Amniotic epithelial cell (primary cell): ENCODE data around the gene DIPK2A.

Experiments
- DNase-seq: peaks from one replicate; pipeline ENCODE4 v3.0.0-alpha.2; 2010; ENCODE audit warnings: low read depth

The DIPK2A gene

DNA sequence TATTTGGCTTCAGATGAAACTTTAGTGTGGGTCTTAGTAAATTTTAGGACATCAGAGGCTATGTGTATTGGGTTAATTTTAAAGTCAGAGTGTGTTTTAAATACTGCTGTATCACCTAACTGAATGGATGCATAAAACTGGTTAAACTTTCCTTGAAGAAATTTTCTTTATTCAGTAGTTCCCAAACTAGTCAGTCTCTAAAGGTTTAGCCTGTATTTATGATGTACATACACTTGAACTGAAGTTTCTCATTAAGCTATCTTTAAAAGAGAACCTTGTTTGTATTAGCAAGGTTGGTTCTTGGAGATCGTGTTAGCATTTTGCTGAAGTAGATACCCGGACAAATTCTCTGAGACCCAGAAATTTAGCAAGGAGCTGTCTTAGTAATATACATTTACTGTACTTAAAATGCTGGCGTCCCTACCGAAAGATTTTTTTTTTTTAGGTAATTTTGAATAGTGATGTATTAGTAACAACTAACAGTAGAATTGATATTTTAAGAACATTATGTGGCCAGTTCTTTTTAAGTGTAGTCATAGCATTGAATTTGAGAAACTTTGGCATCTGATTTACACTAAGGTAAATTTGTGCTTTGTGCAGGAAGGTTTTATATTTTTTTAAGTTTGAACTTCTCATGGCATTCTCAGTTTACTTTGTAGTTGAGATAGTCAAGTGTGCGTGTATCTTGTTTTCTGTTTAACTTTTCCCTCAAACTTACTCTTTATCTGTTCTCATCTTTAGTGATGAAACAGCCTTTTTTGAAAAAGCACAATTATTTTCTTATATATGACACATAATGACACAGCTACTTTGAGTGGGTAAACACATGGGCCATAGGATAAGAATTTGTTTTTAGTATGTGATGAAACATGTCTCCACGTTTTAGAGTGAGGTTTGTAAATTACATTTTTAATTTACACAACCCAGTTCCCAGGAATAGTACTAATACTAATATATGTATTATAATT lies 2.9 kb downstream of the DIPK2A start:
- peak; percentile 45 for DNase-seq

DNA sequence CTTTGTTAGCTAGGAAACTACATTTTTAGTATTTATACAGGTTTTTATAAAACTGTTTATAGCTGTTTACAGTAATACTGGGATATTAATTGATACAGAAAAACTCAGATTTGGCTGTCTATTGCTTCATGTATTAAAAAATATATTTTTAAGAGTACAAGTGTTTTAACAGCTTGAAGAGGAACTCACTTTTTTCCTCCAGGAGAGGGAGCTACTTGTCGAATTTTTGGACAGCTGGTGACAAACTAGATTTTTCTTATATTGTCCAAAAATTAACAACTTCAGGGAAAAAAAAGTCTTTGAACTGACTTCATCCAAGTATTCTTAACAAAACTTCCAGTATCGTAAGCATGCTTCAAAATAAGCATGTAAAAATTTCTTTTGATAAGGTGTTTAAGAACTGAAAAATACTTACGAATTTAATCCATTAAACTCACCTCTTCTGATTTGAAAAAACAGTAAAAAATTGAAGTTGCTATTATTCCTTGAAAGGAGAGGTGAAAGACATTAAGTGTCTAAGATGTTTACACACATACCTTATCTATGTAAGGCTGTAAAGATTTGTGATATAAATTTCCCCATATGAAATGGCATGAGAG lies 4.0 kb downstream of the DIPK2A start:
- peak; percentile 76 for DNase-seq

DNA sequence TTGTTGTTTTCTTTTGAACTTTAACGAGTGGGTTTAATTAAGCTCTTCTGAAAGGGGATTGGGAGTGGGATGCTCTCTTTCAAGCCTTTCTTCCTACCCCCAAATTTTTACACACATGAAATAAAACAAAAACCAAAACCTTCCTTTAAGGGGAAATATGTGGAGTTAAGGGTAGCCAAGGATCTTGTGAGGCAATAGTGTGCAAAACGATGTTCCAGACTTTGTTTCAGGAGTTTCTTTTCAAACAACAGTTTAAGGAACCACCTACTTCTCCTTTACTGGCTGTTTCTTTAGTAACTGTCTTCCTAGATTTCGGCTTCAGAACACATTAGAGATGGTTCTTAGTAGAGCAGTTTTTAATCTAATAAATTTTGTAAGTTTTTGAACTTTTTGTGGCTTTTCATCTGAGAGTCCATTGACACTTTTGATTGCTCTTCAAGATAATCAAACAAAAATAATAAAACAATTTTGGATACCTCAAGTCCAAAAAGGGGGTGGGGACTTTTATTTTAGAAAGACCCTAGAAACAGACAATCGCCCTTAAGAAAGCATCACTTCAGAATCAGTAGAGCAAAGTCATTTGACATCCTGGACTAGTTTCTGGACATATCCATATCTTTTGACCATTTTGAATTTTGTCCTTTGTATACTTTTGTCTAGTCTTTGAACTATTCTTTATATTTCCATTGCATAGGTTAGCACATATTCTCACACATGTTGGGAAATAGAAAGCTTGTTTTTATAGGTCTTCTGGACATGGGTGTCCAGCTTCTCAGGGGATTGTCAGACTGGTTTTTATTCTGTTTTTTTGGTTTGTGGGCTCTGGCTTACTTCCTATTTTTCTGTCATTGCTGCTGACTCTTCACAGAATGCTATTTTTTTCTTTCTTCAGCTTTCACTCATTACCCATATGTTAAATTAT lies 6.0 kb downstream of the DIPK2A start:
- DNase-seq = peak; percentile 25

DNA sequence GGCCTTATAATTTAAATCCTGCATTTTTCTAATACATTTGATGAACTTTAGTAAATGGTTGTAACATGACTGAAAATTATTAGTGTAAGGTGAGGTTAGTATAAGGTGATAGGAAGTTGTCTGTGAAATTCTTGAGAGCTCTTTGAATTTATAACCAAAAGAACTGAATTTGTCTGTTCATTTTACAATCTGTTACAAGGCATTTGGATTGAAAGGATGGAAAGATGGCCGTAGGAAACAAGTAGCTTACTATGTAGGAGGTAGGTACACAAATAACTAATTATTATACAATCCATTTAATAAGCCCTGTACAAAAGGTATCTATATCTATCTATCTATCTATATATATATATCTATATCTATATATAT lies 6.6 kb downstream of the DIPK2A start:
- no peak for DNase-seq

DNA sequence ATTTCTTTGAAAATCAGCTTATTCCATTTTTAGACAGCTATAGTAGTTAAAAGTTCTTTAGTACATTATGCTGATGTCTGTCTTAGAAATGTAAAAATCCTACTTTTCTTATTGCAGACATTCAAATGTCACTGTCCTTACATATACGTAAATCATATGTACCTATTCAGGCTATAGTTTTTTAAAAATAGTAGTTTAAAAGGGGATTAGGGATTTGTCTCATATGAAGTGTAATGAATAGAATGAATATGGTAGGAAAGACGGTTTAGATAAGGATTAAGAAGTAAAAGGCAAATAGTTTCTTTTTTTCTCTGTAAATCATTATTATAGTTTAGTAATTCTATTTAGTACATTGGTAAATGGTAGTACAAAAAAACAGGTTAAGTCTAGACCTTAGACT lies 7.4 kb downstream of the DIPK2A start:
- DNase-seq = no peak

DNA sequence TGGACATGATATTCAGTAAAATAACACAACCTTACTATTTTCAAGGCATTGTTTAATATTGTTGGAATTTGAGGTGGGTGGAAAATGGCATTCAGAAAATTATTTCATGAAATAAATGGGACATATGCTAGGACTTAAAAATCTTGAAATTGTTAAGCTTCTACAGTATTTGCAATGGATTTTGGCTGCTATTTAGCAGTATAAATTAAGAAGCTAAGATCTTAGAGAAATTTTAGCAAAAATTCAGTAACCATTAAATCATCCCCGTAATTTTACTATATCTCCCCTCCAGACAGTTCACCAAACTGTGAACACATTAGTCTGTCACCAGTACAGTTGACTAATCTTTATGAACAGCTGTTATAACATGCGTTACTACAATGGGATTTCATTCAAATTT lies 8.2 kb downstream of the DIPK2A start:
- DNase-seq = no peak

DNA sequence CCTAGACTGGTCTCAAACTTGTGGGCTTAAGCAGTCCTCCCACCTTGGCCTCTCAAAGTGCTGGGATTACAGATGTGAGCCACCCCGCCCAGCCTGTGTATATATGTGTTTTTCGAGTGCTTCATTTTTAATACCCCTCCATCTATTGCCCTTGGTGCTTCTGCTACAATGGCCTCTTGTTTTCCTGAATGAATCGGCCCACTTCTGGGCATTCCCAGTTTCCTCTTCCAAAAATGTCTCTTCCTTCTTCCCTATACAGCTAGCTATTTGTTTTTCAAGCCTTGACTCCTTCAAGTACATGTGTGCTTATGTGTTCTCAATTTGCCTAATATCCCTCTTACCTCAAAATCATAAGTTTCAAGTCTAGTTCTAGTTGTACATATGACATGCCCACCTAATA lies 16.7 kb downstream of the DIPK2A start:
- DNase-seq = no peak

DNA sequence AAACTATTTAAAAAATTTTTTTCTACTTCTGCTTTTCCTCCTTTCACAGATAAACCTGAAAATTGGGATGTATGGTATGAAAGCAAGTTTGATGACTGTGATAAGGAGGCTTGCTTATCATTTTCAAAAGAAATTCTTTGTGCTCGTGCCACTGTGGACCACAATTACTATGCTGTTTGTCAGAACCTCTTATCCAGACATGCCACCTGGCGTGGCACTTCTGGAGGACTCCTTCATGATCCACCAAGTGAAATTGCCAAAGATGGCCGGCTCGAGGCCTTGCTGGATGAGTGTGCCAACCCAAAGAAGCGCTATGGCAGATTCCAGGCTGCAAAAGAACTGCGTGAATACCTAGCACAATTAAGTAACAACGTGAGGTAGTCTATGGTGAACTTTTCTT lies 17.8 kb downstream of the DIPK2A start:
- DNase-seq = no peak

DNA sequence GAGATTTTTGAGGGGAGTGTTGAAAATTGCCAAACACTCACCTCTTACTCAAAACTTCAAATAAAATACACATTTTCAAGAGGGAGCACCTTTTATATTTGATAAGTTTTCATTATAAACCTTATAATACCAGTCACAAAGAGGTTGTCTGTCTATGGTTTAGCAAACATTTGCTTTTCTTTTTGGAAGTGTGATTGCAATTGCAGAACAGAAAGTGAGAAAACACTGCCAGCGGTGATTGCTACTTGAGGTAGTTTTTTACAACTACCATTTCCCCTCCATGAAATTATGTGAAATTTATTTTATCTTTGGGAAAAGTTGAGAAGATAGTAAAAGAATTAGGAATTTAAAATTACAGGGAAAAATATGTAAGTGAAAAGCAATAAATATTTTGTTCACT lies 20.1 kb downstream of the DIPK2A start:
- DNase-seq = no peak

DNA sequence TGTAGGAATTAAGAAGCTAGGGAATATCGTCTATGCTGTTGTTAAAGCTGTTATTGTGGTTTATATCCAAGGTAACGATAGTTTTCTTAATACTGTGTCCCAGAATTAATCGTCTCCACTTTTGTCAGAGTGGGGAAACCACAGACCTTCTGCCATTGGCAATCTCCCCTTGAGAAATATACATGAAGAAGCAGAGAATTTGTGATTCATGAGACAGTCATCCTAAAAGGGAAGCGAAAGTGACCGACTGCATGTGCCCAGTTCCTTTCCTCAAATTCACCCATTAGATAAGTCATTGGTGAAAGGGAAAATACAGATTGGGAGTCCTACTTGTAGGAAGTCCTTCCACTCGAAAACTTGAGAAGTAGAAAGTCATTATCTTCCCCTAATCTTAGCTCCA lies 26.6 kb downstream of the DIPK2A start:
- peak; percentile 76 for DNase-seq

DNA sequence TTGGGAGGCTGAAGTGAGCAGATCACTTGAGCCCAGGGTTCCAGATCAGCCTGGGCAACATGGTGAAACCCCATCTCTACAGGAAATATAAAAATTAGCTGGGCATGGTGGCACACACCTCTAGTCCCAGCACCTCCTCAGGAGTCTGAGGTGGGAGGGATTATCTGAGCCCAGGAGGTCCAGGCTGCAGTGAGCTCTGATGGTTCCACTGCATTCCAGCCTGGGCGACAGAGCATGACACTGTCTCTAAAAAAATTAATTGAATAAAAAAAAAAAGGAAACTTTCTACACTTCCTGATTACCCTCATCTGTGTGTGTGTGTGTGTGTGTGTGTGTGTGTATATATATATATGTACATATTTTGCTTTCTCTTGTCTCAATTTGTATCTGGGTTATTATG lies 31.4 kb downstream of the DIPK2A start:
- DNase-seq = no peak

DNA sequence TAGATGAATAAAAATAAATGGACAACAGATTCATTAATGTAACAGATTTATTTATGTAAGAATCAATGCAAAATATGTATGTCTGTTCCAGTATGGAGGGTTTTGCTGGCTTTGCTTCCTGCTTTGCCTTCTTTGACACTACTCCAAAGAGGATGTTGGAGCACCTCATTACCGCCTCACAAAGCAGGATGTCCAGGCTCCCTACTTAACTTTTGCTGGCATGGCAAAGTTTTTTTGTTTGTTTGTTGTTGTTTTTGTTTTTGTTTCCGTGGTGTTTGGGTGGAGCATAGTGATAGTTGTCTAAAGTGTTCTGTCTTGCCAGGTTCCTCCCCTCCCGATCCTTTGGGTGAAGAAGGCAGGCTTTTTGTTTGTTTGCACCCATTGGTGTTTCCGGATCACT lies 38.7 kb downstream of the DIPK2A start:
- DNase-seq = no peak

DNA sequence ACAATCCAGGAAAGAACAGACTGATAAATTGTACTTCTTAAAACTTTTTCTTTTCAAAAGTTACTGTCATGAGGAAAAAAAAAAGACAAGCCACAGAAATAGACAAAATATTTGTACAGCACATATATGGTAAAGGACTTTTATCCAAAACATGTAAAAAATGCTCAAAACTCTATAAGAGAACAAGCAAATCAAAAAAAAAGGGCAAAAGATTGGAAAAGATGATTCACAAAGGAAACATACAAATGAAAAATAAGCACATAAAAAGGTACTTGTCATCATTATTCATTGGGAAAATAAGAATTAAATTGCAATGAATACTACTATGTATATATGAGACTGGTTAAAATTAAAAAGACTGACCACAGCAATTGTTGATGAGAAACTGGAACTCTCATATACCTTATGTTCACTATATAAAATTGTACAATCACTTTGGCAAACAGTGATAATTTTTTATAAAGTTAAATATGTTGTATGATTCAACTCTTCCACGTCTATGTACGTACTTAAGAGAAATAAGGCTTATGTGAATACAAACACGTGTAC lies 39.7 kb downstream of the DIPK2A start:
- no peak for DNase-seq

DNA sequence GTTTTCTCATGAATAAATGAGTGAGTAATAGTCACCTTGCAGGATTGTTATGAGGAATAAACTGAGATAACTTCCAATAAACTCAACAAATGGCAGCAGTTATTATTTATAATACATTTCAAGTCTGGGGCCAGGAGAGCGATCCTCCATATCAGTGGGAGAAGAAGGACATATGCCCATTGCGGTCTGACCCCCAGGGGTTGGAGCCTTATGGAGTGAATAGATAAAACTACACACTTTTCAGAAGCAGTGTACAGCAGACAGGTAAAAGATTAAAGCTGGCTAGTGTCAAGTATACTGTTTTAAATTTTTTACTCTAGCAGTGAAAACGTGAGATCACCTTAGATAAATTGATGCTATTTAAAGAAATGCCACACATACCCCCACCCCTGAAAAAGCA lies 43.5 kb downstream of the DIPK2A start:
- DNase-seq = no peak

DNA sequence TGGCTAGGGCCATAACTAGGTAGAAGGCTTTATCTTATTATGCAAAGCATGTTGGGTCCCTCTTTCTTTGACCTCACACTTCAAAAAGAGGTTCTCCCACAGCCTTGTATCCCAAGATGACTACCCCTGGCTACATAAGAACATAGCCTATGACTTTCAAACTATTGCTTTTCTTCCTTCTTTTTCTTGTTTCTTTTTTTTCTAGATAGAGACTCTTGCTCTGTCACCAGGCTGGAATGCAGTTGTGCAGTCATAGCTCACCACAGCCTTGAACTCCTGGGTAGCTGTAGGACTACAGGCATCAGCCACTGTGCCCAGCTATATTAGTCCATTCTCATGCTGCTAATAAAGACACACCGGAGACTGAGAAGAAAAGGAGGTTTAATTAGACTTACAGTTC lies 47.2 kb downstream of the DIPK2A start:
- peak; percentile 87 for DNase-seq
